Measurements from ENCODE around the gene NUP62.

Gene NUP62

GRCh38 chr19:49862391-49863253 is 66.7 kb downstream of the NUP62 start:
- DNase-seq (ENCODE audit: insufficient read length, low spot score) = no peak
- no peak for FAIRE-seq
- TF ChIP-seq TAF1 (IDR thresholded peaks at IDR 0.05; ENCODE audit: low read depth, low read length) = no peak
- TF ChIP-seq PAX5 (IDR thresholded peaks at IDR 0.05; ENCODE audit: insufficient read depth, low read length, severe bottlenecking) = no peak
- no peak for TF ChIP-seq POLR2A (IDR thresholded peaks at IDR 0.05; ENCODE audit: low read depth, low read length)
- no peak for TF ChIP-seq POLR2AphosphoS5 (IDR thresholded peaks at IDR 0.05; ENCODE audit: low read depth, low read length)
- no peak for TF ChIP-seq POU2F2 (IDR thresholded peaks at IDR 0.05; ENCODE audit: low read depth, low read length)
- no peak for TF ChIP-seq SPI1 (IDR thresholded peaks at IDR 0.05; ENCODE audit: low read depth, low read length)

GRCh38 chr19:49861541-49862378 is 67.5 kb downstream of the NUP62 start:
- no peak for FAIRE-seq
- TF ChIP-seq PAX5 (IDR thresholded peaks at IDR 0.05; ENCODE audit: insufficient read depth, low read length, severe bottlenecking) (no peak), POLR2AphosphoS5 (IDR thresholded peaks at IDR 0.05; ENCODE audit: low read depth, low read length) (0 out of 2 replicates have a peak, but pooled peaks have one; percentile 25), TAF1 (IDR thresholded peaks at IDR 0.05; ENCODE audit: low read depth, low read length) (no peak)
- no peak for DNase-seq (ENCODE audit: insufficient read length, low spot score)

DNA sequence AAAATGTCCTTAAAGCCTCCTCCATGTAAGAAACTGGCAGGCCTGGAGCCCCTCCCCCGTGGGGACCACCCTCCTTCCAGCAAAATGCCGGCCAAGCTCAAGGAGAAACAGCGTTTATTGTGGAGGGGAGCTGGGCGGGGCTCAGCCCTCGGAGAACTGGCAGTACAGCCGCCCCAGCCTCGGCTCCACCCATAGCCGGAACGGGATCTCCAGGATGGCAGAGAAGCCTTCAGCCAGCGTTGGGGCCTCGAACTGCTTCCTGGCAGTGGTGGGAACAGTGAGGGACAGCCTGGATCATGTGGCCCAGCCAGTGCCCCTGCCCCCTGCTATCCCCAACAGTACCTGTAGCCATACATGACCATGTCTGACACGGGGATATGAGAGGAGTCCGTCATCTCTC is 68.2 kb downstream of the NUP62 start:
- TF ChIP-seq SPI1 (IDR thresholded peaks at IDR 0.05; ENCODE audit: low read depth, low read length) (no peak), POU2F2 (IDR thresholded peaks at IDR 0.05; ENCODE audit: low read depth, low read length) (no peak), PAX5 (IDR thresholded peaks at IDR 0.05; ENCODE audit: insufficient read depth, low read length, severe bottlenecking) (no peak), POLR2A (IDR thresholded peaks at IDR 0.05; ENCODE audit: low read depth, low read length) (no peak), POLR2AphosphoS5 (IDR thresholded peaks at IDR 0.05; ENCODE audit: low read depth, low read length) (no peak), TAF1 (IDR thresholded peaks at IDR 0.05; ENCODE audit: low read depth, low read length) (no peak)
- FAIRE-seq (no peak), DNase-seq (ENCODE audit: insufficient read length, low spot score) (no peak)

DNA sequence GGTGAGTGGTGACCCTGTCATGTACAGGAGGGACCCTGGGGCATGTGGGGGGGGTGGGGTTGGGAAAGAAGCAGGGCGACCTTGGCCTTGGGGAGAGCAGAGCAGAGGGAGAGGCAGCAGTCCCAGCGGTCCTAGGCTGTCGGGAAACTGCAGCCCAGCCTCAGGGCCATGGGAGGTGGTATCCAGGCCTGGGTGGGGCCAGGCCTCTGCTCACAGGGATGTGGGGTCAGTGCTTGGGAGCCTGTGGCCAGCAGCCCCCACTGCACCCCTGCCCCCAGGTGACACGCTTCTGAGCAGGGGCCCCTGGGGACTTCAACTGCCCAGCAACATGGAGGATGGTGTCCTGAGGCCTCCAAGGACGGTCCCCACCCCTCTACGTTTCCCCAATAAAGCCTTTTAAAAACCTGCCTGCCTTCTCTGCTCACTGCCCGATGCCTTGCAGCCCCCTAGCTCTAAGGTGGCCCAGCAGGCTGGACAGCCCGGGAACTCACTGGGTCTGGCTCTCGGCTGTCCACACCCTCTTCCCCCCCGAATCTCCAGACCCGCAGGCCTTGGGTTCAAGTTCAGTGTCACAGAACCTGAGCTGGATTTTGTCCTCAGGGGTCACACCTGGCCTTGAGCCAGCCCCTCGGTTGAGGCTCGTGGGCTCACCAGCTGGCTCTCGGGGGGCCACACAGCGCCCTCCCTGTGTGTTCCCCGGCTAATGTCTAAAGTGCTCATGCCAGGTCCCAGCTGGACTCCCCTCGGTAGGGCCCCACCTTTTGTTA is 68.8 kb downstream of the NUP62 start:
- TF ChIP-seq POLR2A (IDR thresholded peaks at IDR 0.05; ENCODE audit: low read depth, low read length) (0 out of 2 replicates have a peak, but pooled peaks have one; percentile 25), SPI1 (IDR thresholded peaks at IDR 0.05; ENCODE audit: low read depth, low read length) (no peak)
- DNase-seq (ENCODE audit: insufficient read length, low spot score) (no peak), FAIRE-seq (no peak)

DNA sequence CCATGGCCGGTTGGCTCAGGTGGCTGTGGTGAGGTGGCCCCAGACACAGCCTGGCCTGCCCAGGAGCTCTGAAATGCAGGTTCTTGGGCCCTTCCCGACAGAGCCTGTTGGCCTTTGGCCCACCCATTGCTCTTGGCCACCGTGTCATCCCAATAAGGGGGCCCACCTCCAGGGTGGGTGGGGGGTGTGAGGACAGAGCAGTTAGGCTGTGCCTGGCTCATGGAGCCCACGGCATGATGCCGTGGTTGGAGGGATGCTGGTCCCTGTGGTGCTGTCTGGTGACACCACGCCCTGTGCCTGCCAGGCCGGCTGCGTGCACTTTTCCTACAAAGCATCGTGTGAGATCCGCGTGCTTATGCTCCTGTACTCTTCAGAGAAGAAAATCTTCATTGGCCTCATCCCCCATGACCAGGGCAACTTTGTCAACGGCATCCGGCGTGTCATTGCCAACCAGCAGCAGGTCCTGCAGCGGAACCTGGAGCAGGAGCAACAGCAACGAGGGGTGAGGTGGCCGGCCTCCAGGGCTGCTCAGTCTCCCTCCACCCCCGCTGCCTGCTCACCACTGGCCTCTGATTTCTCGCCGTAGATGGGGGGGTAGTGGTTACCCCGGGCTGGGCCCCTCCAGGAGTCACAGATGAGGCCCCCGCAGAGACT is 69.5 kb downstream of the NUP62 start:
- no peak for FAIRE-seq
- DNase-seq (ENCODE audit: insufficient read length, low spot score) = no peak
- TF ChIP-seq PAX5 (IDR thresholded peaks at IDR 0.05; ENCODE audit: insufficient read depth, low read length, severe bottlenecking) = no peak
- TF ChIP-seq POU2F2 (IDR thresholded peaks at IDR 0.05; ENCODE audit: low read depth, low read length) = no peak
- no peak for TF ChIP-seq SPI1 (IDR thresholded peaks at IDR 0.05; ENCODE audit: low read depth, low read length)
- no peak for TF ChIP-seq POLR2A (IDR thresholded peaks at IDR 0.05; ENCODE audit: low read depth, low read length)
- no peak; the same call in 1 of the 2 replicates for TF ChIP-seq POLR2AphosphoS5 (IDR thresholded peaks at IDR 0.05; ENCODE audit: low read depth, low read length)

GRCh38 chr19:49858088-49858985 is 71.0 kb downstream of the NUP62 start:
- no peak for FAIRE-seq
- TF ChIP-seq TAF1 (IDR thresholded peaks at IDR 0.05; ENCODE audit: low read depth, low read length) (no peak), POLR2AphosphoS5 (IDR thresholded peaks at IDR 0.05; ENCODE audit: low read depth, low read length) (no peak; the same call in none of the 2 replicates), POU2F2 (IDR thresholded peaks at IDR 0.05; ENCODE audit: low read depth, low read length) (no peak), SPI1 (IDR thresholded peaks at IDR 0.05; ENCODE audit: low read depth, low read length) (no peak), POLR2A (IDR thresholded peaks at IDR 0.05; ENCODE audit: low read depth, low read length) (no peak), PAX5 (IDR thresholded peaks at IDR 0.05; ENCODE audit: insufficient read depth, low read length, severe bottlenecking) (no peak)
- DNase-seq (ENCODE audit: insufficient read length, low spot score) = no peak

GRCh38 chr19:49857838-49858087 is 71.5 kb downstream of the NUP62 start:
- DNase-seq (ENCODE audit: insufficient read length, low spot score) (no peak), FAIRE-seq (no peak)
- TF ChIP-seq TAF1 (IDR thresholded peaks at IDR 0.05; ENCODE audit: low read depth, low read length) = no peak
- no peak for TF ChIP-seq SPI1 (IDR thresholded peaks at IDR 0.05; ENCODE audit: low read depth, low read length)
- TF ChIP-seq POU2F2 (IDR thresholded peaks at IDR 0.05; ENCODE audit: low read depth, low read length) = no peak
- TF ChIP-seq POLR2AphosphoS5 (IDR thresholded peaks at IDR 0.05; ENCODE audit: low read depth, low read length) = no peak
- TF ChIP-seq PAX5 (IDR thresholded peaks at IDR 0.05; ENCODE audit: insufficient read depth, low read length, severe bottlenecking) = no peak
- no peak for TF ChIP-seq POLR2A (IDR thresholded peaks at IDR 0.05; ENCODE audit: low read depth, low read length)

GRCh38 chr19:49857061-49857837 is 72.1 kb downstream of the NUP62 start:
- no peak for FAIRE-seq
- no peak for TF ChIP-seq TAF1 (IDR thresholded peaks at IDR 0.05; ENCODE audit: low read depth, low read length)
- peak; percentile 15; the same call in 1 of the 2 replicates for TF ChIP-seq POLR2AphosphoS5 (IDR thresholded peaks at IDR 0.05; ENCODE audit: low read depth, low read length)

More at GRCh38 chr19:49857061-49857837, 72.1 kb downstream of the NUP62 start:
- DNase-seq (ENCODE audit: insufficient read length, low spot score) = no peak
